K562 (cell line): ENCODE results near the gene HSPB6.

Source experiments
- HDAC2 ChIP-seq: fragments of 450-650 bp; IDR thresholded peaks from 2 replicates; pipeline ENCODE4 v1.6.1; 2016; ENCODE audit warnings: mild to moderate bottlenecking
- PKNOX1 ChIP-seq: fragments of 450-650 bp; IDR thresholded peaks from 2 replicates; pipeline ENCODE4 v1.6.1; 2016

GRCh38 chr19:35722897-35723296 is 33.9 kb downstream of the HSPB6 start:
- TF ChIP-seq HDAC2 (no peak), PKNOX1 (no peak)
